Measurements from ENCODE around the gene MYO3A. TPM values are rescaled to one million over a fixed set of nuclear protein-coding genes. Genes with fewer than 3 reads are reported as not detected.

MYO3A gene
- polyA plus RNA-seq, 1 donor (not counting 4 experiments of a cell fraction or from before 2014, with no cell fraction given) = not detected

- Histone ChIP-seq H2AFZ (ENCODE audit: control insufficient read depth, low read length) (no peak overlapping the region), H3K9me3 (ENCODE audit: control insufficient read depth, low read depth, low read length) (no peaks in the 10 kb centered on the region), H3K27ac (ENCODE audit: control insufficient read depth, insufficient read depth, low read length) (no peak overlapping the region), H3K36me3 (ENCODE audit: control insufficient read depth in 2 of 2, extremely low read depth in 1 of 2, insufficient read depth in 2 of 2, low read length in 2 of 2) (no peaks in the 10 kb centered on the region), H3K9me1 (ENCODE audit: control insufficient read depth, extremely low read depth, insufficient read depth, low read length) (no peaks in the 10 kb centered on the region), H3K79me2 (ENCODE audit: control insufficient read depth, insufficient read depth, low read length) (no peaks in the 10 kb centered on the region), H4K20me1 (ENCODE audit: control insufficient read depth, extremely low read depth, insufficient read depth, low read length) (no peaks in the 10 kb centered on the region), H3K4me1 (ENCODE audit: control insufficient read depth, extremely low read depth, insufficient read depth, low read length) (no peaks in the 10 kb centered on the region), H3K27me3 (ENCODE audit: control insufficient read depth, extremely low read depth, insufficient read depth, low read length) (peaks cover 32% of the 10 kb centered on the region), H3K9ac (ENCODE audit: control insufficient read depth, extremely low read depth, insufficient read depth, low read length) (no peak overlapping the region), H3K4me3 (ENCODE audit: control insufficient read depth in 2 of 3, extremely low read depth in 1 of 3, insufficient read depth in 2 of 3, low read depth in 1 of 3, low read length in 3 of 3) (no peak overlapping the region), H3K4me2 (ENCODE audit: control insufficient read depth, extremely low read depth, insufficient read depth, low read depth, low read length) (no peak overlapping the region)
- DNase-seq (ENCODE audit: low read depth, low spot score) = no peak
- no peak for TF ChIP-seq CTCF (optimal IDR thresholded peaks at IDR 0.05 in 1 of 3, IDR thresholded peaks at IDR 0.05 in 1 of 3, conservative IDR thresholded peaks at IDR 0.05 in 1 of 3; ENCODE audit: extremely low read depth in 1 of 3, insufficient read depth in 2 of 3, low read length in 3 of 3)
- no peak for TF ChIP-seq EZH2 (IDR thresholded peaks at IDR 0.05; ENCODE audit: low read length)
- FAIRE-seq = no peak
- dilution Hi-C loops (cut with MboI; ENCODE audit: extremely low pct_ligation_motif_present, low sequenced_read_pairs) = no loop called here
These were observed 286.9 kb downstream of the MYO3A start for GRCh38 chr10:26220901-26221300.

- H3K79me2 ChIP-seq (ENCODE audit: control insufficient read depth, insufficient read depth, low read length) = no peaks in the 10 kb centered on the region
- no peak overlapping the region for H3K4me2 ChIP-seq (ENCODE audit: control insufficient read depth, extremely low read depth, insufficient read depth, low read depth, low read length)
- dilution Hi-C loops (cut with MboI; ENCODE audit: extremely low pct_ligation_motif_present, low sequenced_read_pairs) = no loop called here
- H3K4me1 ChIP-seq (ENCODE audit: control insufficient read depth, extremely low read depth, insufficient read depth, low read length) = no peaks in the 10 kb centered on the region
- no peak for TF ChIP-seq EZH2 (IDR thresholded peaks at IDR 0.05; ENCODE audit: low read length)
- TF ChIP-seq CTCF (optimal IDR thresholded peaks at IDR 0.05 in 1 of 3, IDR thresholded peaks at IDR 0.05 in 1 of 3, conservative IDR thresholded peaks at IDR 0.05 in 1 of 3; ENCODE audit: extremely low read depth in 1 of 3, insufficient read depth in 2 of 3, low read length in 3 of 3) = no peak
- H3K36me3 ChIP-seq (ENCODE audit: control insufficient read depth in 2 of 2, extremely low read depth in 1 of 2, insufficient read depth in 2 of 2, low read length in 2 of 2) = no peaks in the 10 kb centered on the region
- no peaks in the 10 kb centered on the region for H3K9me1 ChIP-seq (ENCODE audit: control insufficient read depth, extremely low read depth, insufficient read depth, low read length)
- H4K20me1 ChIP-seq (ENCODE audit: control insufficient read depth, extremely low read depth, insufficient read depth, low read length) = no peaks in the 10 kb centered on the region
- no peak overlapping the region for H3K4me3 ChIP-seq (ENCODE audit: control insufficient read depth in 2 of 3, extremely low read depth in 1 of 3, insufficient read depth in 2 of 3, low read depth in 1 of 3, low read length in 3 of 3)
- H3K9ac ChIP-seq (ENCODE audit: control insufficient read depth, extremely low read depth, insufficient read depth, low read length) = no peak overlapping the region
- peaks cover 25% of the 10 kb centered on the region for H3K27me3 ChIP-seq (ENCODE audit: control insufficient read depth, extremely low read depth, insufficient read depth, low read length)
- H3K9me3 ChIP-seq (ENCODE audit: control insufficient read depth, low read depth, low read length) = no peaks in the 10 kb centered on the region
- no peak for DNase-seq (ENCODE audit: low read depth, low spot score)
- FAIRE-seq = no peak
- H3K27ac ChIP-seq (ENCODE audit: control insufficient read depth, insufficient read depth, low read length) = no peak overlapping the region
- no peak overlapping the region for H2AFZ ChIP-seq (ENCODE audit: control insufficient read depth, low read length)
These were observed 287.5 kb downstream of the MYO3A start for GRCh38 chr10:26221541-26221940.
